ENCODE measurements around the gene SOX21. TPM values are rescaled to one million over a fixed set of nuclear protein-coding genes. Genes with fewer than 3 reads are reported as not detected.

SOX21 gene
- total and polyA plus RNA-seq, 10 of the 15 experiments (the other 5 are each of a cell fraction or from before 2014, with no cell fraction given) = not detected

DNA sequence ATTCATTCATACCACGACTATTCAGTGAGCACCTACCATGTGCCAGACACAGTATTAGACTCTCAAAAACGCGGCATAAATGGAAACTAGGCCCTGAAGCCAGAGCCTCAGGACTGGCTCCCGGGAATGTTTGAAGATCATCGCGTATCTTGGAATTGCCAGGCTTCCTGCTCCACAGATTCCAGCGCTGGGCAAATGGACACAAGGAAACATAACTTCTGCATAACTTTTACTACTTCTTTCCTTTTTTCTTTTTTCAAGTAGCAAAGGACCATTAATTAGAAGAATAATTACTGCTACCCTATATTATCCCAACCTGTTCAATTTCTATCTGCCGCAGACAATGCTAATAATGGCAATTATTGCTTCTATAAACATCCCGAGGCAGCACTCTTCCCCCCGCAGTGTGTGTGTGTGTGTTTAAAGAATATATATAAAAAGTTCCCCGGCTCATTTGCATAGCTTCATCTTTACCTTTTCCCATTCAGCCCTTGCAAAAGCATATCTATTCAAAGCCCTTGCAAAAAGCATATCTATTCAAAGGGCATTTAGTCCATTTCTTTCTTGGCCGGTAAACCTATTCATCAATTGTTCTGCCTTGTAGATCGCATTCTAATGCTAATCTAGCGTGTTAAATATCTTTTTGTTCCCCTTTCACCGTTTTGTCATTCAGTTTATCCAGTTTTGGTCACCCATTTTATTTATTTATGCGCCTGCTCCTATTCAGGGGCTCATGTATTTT, 6.1 kb downstream of the SOX21 start:
- Histone ChIP-seq H3K36me3 (ENCODE audit: control insufficient read depth in 2 of 2, insufficient read depth in 2 of 2, low read length in 1 of 2) (no peaks in the 10 kb centered on the region), H3K27me3 (replicated peaks in 1 of 2; ENCODE audit: control insufficient read depth in 2 of 2, insufficient read depth in 2 of 2, low read length in 1 of 2) (peaks cover 9 to 54% of the 10 kb centered on the region in 2 experiments), H3K4me3 (no peak overlapping the region), H3K4me2 (ENCODE audit: control insufficient read depth, insufficient read depth) (no peak overlapping the region), H3K9ac (ENCODE audit: control insufficient read depth, insufficient read depth, low read length) (no peak overlapping the region), H3K4me1 (ENCODE audit: control insufficient read depth, insufficient read depth, low read length) (no peaks in the 10 kb centered on the region), H2AFZ (ENCODE audit: control insufficient read depth, low read depth, low read length) (no peak overlapping the region), H3K27ac (ENCODE audit: control insufficient read depth, insufficient read depth) (no peak overlapping the region), H3K9me3 (replicated peaks; ENCODE audit: control insufficient read depth, insufficient read depth, low read length) (no peaks in the 10 kb centered on the region; the same call in 1 of the 3 replicates), H4K20me1 (ENCODE audit: control insufficient read depth, insufficient read depth) (no peaks in the 10 kb centered on the region), H3K79me2 (ENCODE audit: control insufficient read depth, insufficient read depth, low read length) (no peaks in the 10 kb centered on the region)
- ChIA-PET RAD21 (ENCODE audit: unreplicated experiment) (no interaction called here), POLR2A (no interaction called here), CTCF (no interaction called here), SMC1A (ENCODE audit: uncharacterized antibody, unreplicated experiment) (no interaction called here)
- TF ChIP-seq, protein P1, sequence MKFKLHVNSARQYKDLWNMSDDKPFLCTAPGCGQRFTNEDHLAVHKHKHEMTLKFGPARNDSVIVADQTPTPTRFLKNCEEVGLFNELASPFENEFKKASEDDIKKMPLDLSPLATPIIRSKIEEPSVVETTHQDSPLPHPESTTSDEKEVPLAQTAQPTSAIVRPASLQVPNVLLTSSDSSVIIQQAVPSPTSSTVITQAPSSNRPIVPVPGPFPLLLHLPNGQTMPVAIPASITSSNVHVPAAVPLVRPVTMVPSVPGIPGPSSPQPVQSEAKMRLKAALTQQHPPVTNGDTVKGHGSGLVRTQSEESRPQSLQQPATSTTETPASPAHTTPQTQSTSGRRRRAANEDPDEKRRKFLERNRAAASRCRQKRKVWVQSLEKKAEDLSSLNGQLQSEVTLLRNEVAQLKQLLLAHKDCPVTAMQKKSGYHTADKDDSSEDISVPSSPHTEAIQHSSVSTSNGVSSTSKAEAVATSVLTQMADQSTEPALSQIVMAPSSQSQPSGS (IDR thresholded peaks at IDR 0.05; ENCODE audit: low read length) = no peak
- TF ChIP-seq PML (IDR thresholded peaks at IDR 0.05; ENCODE audit: low read length) = no peak
- TF ChIP-seq HDGF (IDR thresholded peaks at IDR 0.05) = no peak
- TF ChIP-seq ZNF207 (IDR thresholded peaks at IDR 0.05; ENCODE audit: borderline replicate concordance) = no peak
- TF ChIP-seq TCF12 (IDR thresholded peaks at IDR 0.05; ENCODE audit: low read depth, low read length) = no peak
- no peak for TF ChIP-seq SREBF2 (IDR thresholded peaks at IDR 0.05; ENCODE audit: low read length)
- TF ChIP-seq WRNIP1 (IDR thresholded peaks at IDR 0.05; ENCODE audit: borderline replicate concordance, low read depth, low read length) = no peak
- no peak for TF ChIP-seq FOS (IDR thresholded peaks at IDR 0.05; ENCODE audit: borderline replicate concordance, extremely low read depth, insufficient read length)
- no peak for TF ChIP-seq IRF4 (IDR thresholded peaks at IDR 0.05; ENCODE audit: low read depth, low read length)
- TF ChIP-seq KDM1A (IDR thresholded peaks at IDR 0.05; ENCODE audit: borderline replicate concordance) = no peak
- no peak for TF ChIP-seq HDAC6 (IDR thresholded peaks at IDR 0.05; ENCODE audit: unreplicated experiment)
- no peak for TF ChIP-seq BCL11A (IDR thresholded peaks at IDR 0.05; ENCODE audit: low read depth, low read length)
- TF ChIP-seq YBX1 (IDR thresholded peaks at IDR 0.05) = no peak
- no peak for TF ChIP-seq POLR2AphosphoS5 (IDR thresholded peaks at IDR 0.05; ENCODE audit: low read length)
- TF ChIP-seq, protein P2, sequence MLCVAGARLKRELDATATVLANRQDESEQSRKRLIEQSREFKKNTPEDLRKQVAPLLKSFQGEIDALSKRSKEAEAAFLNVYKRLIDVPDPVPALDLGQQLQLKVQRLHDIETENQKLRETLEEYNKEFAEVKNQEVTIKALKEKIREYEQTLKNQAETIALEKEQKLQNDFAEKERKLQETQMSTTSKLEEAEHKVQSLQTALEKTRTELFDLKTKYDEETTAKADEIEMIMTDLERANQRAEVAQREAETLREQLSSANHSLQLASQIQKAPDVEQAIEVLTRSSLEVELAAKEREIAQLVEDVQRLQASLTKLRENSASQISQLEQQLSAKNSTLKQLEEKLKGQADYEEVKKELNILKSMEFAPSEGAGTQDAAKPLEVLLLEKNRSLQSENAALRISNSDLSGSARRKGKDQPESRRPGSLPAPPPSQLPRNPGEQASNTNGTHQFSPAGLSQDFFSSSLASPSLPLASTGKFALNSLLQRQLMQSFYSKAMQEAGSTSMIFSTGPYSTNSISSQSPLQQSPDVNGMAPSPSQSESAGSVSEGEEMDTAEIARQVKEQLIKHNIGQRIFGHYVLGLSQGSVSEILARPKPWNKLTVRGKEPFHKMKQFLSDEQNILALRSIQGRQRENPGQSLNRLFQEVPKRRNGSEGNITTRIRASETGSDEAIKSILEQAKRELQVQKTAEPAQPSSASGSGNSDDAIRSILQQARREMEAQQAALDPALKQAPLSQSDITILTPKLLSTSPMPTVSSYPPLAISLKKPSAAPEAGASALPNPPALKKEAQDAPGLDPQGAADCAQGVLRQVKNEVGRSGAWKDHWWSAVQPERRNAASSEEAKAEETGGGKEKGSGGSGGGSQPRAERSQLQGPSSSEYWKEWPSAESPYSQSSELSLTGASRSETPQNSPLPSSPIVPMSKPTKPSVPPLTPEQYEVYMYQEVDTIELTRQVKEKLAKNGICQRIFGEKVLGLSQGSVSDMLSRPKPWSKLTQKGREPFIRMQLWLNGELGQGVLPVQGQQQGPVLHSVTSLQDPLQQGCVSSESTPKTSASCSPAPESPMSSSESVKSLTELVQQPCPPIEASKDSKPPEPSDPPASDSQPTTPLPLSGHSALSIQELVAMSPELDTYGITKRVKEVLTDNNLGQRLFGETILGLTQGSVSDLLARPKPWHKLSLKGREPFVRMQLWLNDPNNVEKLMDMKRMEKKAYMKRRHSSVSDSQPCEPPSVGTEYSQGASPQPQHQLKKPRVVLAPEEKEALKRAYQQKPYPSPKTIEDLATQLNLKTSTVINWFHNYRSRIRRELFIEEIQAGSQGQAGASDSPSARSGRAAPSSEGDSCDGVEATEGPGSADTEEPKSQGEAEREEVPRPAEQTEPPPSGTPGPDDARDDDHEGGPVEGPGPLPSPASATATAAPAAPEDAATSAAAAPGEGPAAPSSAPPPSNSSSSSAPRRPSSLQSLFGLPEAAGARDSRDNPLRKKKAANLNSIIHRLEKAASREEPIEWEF (IDR thresholded peaks at IDR 0.05; ENCODE audit: insufficient replicate concordance, low read depth, low read length) = no peak
- TF ChIP-seq FOXM1 (IDR thresholded peaks at IDR 0.05; ENCODE audit: low read depth, low read length) = no peak
- TF ChIP-seq ZBED1 (IDR thresholded peaks at IDR 0.05; ENCODE audit: borderline replicate concordance) = no peak
- DNase-seq (ENCODE audit: low read depth, low spot score) = no peak
- 16% methylated on average over 16 of the region's 16 CpGs for WGBS (ENCODE audit: insufficient coverage, insufficient replicate concordance, low lambda C conversion rate, missing lambda C conversion rate)
- ATAC-seq = no peak
- intact Hi-C loops (cut with micrococcal nuclease; ENCODE audit: unreplicated experiment) (no loop called here), in situ Hi-C loops (cut with MboI) (no loop called here)
- no peak for FAIRE-seq
- BruUV-seq (replicated peaks) = no TSS peak

Data from GM12878 (cell line).